Loucy (cell line): Measurements from ENCODE around the gene ANK3.

Experiments used
- H2AFZ ChIP-seq: fragments of 200-600 bp; sonication (generic); 2 replicates; pipeline ENCODE4 v1.6.0; 2016; ENCODE audit warnings: antibody characterized with exemption, mild to moderate bottlenecking, low read length, moderate library complexity
- H3F3A ChIP-seq: fragments of 200-600 bp; 2 replicates; pipeline ENCODE4 v1.6.0; 2016; ENCODE audit warnings: antibody characterized with exemption, low read depth, mild to moderate bottlenecking
- H3K27me3 ChIP-seq: fragments of 200-600 bp; sonication (generic); 2 replicates; pipeline ENCODE4 v1.6.1; 2014; ENCODE audit warnings: low read length, mild to moderate bottlenecking; ENCODE audit not compliant: insufficient read depth, poor library complexity, severe bottlenecking
- H3K36me3 ChIP-seq: fragments of 200-600 bp; sonication (generic); 2 replicates; pipeline ENCODE4 v1.6.1; 2016; ENCODE audit warnings: low read length; ENCODE audit not compliant: insufficient read depth
- H3K4me1 ChIP-seq: fragments of 200-600 bp; sonication (generic); 2 replicates; pipeline ENCODE4 v1.5.1; 2014; ENCODE audit warnings: low read length, mild to moderate bottlenecking; ENCODE audit not compliant: insufficient read depth, poor library complexity, severe bottlenecking
- H3K4me2 ChIP-seq: fragments of 200-600 bp; sonication (generic); 2 replicates; pipeline ENCODE4 v1.6.0; 2014; ENCODE audit warnings: antibody characterized with exemption, low read length, low read depth, mild to moderate bottlenecking; ENCODE audit not compliant: poor library complexity, severe bottlenecking
- H3K4me3 ChIP-seq: fragments of 200-600 bp; sonication (generic); 2 replicates; pipeline ENCODE4 v1.5.1; 2014; ENCODE audit warnings: low read length, mild to moderate bottlenecking, mixed read lengths; ENCODE audit not compliant: poor library complexity, severe bottlenecking
- H3K79me2 ChIP-seq: fragments of 200-600 bp; sonication (generic); 2 replicates; pipeline ENCODE4 v1.6.1; 2014; ENCODE audit warnings: low read length; ENCODE audit not compliant: insufficient read depth
- H3K9ac ChIP-seq: fragments of 200-600 bp; sonication (generic); 2 replicates; pipeline ENCODE4 v1.6.0; 2014; ENCODE audit warnings: mild to moderate bottlenecking, low read depth, low read length, moderate library complexity; ENCODE audit not compliant: poor library complexity, severe bottlenecking
- H3K9me2 ChIP-seq: fragments of 200-600 bp; sonication (generic); replicated peaks from 2 replicates; pipeline ENCODE4 v1.6.1; 2016; ENCODE audit warnings: low read depth, low read length, mixed read lengths
- H3K9me3 ChIP-seq: fragments of 200-600 bp; sonication (generic); 2 replicates; pipeline ENCODE4 v1.6.1; 2014; ENCODE audit warnings: mild to moderate bottlenecking, antibody characterized with exemption, low read length, low read depth; ENCODE audit not compliant: insufficient read depth
- H4K20me1 ChIP-seq: fragments of 200-600 bp; sonication (generic); 2 replicates; pipeline ENCODE4 v1.6.0; 2014; ENCODE audit warnings: antibody characterized with exemption, low read length, mild to moderate bottlenecking; ENCODE audit not compliant: insufficient read depth, poor library complexity, severe bottlenecking
- EZH2phosphoT487 ChIP-seq: fragments of 200-600 bp; IDR thresholded peaks from 2 replicates; pipeline ENCODE4 v1.6.1; 2018; ENCODE audit warnings: antibody characterized with exemption, mild to moderate bottlenecking, moderate library complexity, borderline replicate concordance
- TF ChIP-seq, protein P1 (sequence below): fragments of 200-600 bp; sonication (generic); conservative IDR thresholded peaks from 2 replicates; pipeline ENCODE4 v1.5.1; 2014; ENCODE audit warnings: mild to moderate bottlenecking, antibody characterized with exemption, low read length

The ANK3 gene

DNA sequence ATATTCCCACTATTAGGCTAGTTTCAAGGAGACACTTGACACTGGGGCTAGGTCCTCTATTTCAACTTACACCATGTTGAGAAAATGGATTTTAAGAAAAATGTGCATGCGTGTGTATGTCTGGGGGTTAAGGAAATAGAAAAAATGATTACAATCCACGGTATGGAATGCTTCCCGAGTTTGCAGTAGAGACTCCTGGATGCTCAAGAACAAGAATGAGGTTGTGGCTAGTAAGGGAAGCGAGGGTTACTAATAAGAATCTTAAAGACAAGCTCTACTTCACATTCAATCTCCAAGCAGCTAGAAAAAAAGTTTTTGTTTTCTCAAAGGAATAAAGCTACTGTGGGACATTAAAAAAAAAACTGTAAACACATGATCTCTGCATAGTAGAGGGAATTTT is 54.7 kb downstream of the ANK3 start:
- TF ChIP-seq, protein P1, sequence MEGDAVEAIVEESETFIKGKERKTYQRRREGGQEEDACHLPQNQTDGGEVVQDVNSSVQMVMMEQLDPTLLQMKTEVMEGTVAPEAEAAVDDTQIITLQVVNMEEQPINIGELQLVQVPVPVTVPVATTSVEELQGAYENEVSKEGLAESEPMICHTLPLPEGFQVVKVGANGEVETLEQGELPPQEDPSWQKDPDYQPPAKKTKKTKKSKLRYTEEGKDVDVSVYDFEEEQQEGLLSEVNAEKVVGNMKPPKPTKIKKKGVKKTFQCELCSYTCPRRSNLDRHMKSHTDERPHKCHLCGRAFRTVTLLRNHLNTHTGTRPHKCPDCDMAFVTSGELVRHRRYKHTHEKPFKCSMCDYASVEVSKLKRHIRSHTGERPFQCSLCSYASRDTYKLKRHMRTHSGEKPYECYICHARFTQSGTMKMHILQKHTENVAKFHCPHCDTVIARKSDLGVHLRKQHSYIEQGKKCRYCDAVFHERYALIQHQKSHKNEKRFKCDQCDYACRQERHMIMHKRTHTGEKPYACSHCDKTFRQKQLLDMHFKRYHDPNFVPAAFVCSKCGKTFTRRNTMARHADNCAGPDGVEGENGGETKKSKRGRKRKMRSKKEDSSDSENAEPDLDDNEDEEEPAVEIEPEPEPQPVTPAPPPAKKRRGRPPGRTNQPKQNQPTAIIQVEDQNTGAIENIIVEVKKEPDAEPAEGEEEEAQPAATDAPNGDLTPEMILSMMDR = no peak
- TF ChIP-seq EZH2phosphoT487 = no peak
- Histone ChIP-seq H3K9ac (no peak overlapping the region), H3K4me1 (no peaks in the 10 kb centered on the region), H3K4me2 (no peak overlapping the region), H2AFZ (no peak overlapping the region), H3F3A (no peaks in the 10 kb centered on the region), H3K9me2 (no peaks in the 10 kb centered on the region), H3K27me3 (peaks cover 5% of the 10 kb centered on the region), H4K20me1 (no peaks in the 10 kb centered on the region), H3K79me2 (no peaks in the 10 kb centered on the region), H3K36me3 (no peaks in the 10 kb centered on the region), H3K4me3 (no peak overlapping the region), H3K9me3 (no peaks in the 10 kb centered on the region)

DNA sequence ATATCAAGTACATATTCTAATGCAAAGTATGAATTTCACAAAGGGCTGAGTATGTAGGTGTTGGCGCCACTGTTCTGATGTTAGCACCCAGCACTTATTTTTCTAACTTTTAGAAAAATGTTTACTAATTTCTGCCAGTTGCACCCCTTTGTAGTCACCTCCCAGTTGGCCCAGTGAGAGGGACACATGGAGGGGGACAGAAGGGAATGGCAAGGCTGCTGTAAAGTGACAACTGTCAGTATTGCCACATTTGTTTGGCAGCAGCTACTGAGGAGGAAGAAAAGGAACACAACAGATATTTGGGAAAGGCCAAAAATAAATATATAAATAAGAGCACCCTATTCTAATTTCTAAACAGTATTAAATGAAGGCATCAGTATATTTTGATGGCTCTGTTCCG is 57.3 kb downstream of the ANK3 start:
- H3K9me2 ChIP-seq = no peaks in the 10 kb centered on the region
- no peak overlapping the region for H3K4me2 ChIP-seq
- H3K4me3 ChIP-seq = no peak overlapping the region
- TF ChIP-seq, protein P1 = no peak
- no peak for TF ChIP-seq EZH2phosphoT487
- H3F3A ChIP-seq = no peaks in the 10 kb centered on the region
- H4K20me1 ChIP-seq = no peaks in the 10 kb centered on the region
- H3K4me1 ChIP-seq = no peaks in the 10 kb centered on the region
- H3K9ac ChIP-seq = no peak overlapping the region
- H3K36me3 ChIP-seq = no peaks in the 10 kb centered on the region
- H3K79me2 ChIP-seq = no peaks in the 10 kb centered on the region
- no peaks in the 10 kb centered on the region for H3K9me3 ChIP-seq
- peaks cover 3% of the 10 kb centered on the region for H3K27me3 ChIP-seq
- no peak overlapping the region for H2AFZ ChIP-seq

DNA sequence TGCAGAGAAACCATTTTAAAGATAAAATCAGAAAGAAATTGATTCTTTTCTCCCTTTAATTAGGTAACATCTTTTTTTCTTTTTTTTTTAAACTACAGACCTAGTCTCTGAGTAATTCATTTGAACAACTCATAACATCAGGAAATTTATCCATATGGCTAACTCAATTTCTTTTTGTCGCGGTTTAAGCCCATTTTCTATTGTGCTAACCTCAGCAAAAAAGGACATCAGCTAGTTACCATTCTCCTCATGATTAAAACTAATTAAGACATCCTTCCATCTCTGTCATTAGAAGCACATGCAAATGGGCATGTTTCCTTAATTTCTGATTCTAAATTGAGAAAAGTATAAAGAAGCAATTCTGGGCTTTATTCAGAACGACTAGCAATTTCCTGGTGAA is 57.8 kb downstream of the ANK3 start:
- H3K9me2 ChIP-seq = no peaks in the 10 kb centered on the region
- no peaks in the 10 kb centered on the region for H4K20me1 ChIP-seq

More for the DNA sequence above, 57.8 kb downstream of the ANK3 start:
- no peak overlapping the region for H3K4me3 ChIP-seq
- H3K9ac ChIP-seq = no peak overlapping the region
- no peak overlapping the region for H2AFZ ChIP-seq
- no peaks in the 10 kb centered on the region for H3K36me3 ChIP-seq
- no peaks in the 10 kb centered on the region for H3K4me1 ChIP-seq
- no peaks in the 10 kb centered on the region for H3K79me2 ChIP-seq
- no peaks in the 10 kb centered on the region for H3F3A ChIP-seq
- TF ChIP-seq, protein P1 = no peak
- no peak for TF ChIP-seq EZH2phosphoT487
- no peaks in the 10 kb centered on the region for H3K9me3 ChIP-seq
- no peaks in the 10 kb centered on the region for H3K27me3 ChIP-seq
- H3K4me2 ChIP-seq = no peak overlapping the region
